Measurements from ENCODE around the gene SLC38A6. TPM values are rescaled to one million over a fixed set of nuclear protein-coding genes. Genes with fewer than 3 reads are reported as not detected.

SLC38A6 gene
- total and polyA plus RNA-seq, 2 of the 13 experiments (the other 11 are each of a cell fraction or from before 2014, with no cell fraction given), result 6.9 to 22.1 TPM

DNA sequence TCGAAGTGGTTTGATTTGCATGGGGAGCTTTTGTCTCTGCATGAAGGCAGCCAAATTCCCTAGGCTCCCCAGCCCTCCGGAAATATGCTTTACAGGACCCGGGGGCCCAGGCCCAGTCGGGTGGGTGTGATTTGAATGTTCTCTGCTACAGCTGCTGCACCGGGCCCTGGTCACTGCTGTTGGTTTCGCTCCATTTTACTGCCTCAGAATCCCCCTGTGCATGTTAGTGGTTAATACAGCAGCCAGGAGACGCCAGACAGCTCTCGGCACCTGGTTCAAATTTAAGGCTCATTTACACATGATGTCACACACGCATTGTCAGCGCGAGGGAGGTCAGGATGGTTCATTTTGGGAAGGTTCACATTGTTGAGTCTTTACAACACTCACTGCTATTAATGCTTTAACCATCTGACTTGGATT, 99.6 kb downstream of the SLC38A6 start:
- ATAC-seq (no peak), FAIRE-seq (no peak), DNase-seq (ENCODE audit: low spot score) (no peak)
- H3K4me2 ChIP-seq (ENCODE audit: low read depth, low read length), result no peak overlapping the region
- TF ChIP-seq ZNF782 (CRISPR knock-in tag; IDR thresholded peaks at IDR 0.05; ENCODE audit: borderline replicate concordance) (no peak), XBP1 (CRISPR knock-in tag; IDR thresholded peaks at IDR 0.05) (no peak), NR2F6 (IDR thresholded peaks at IDR 0.05) (no peak), NR2F6 (CRISPR knock-in tag; IDR thresholded peaks at IDR 0.05) (no peak), BHLHE40 (IDR thresholded peaks at IDR 0.05; ENCODE audit: low read length) (no peak), ZNF891 (CRISPR knock-in tag; IDR thresholded peaks at IDR 0.05) (no peak), JUNB (CRISPR knock-in tag; IDR thresholded peaks at IDR 0.05; ENCODE audit: borderline replicate concordance) (no peak), TBX2 (CRISPR knock-in tag; IDR thresholded peaks at IDR 0.05; ENCODE audit: borderline replicate concordance) (no peak), ZNF235 (CRISPR knock-in tag; IDR thresholded peaks at IDR 0.05; ENCODE audit: borderline replicate concordance) (no peak), ZNF253 (CRISPR knock-in tag; IDR thresholded peaks at IDR 0.05; ENCODE audit: borderline replicate concordance) (no peak), ZNF136 (CRISPR knock-in tag; IDR thresholded peaks at IDR 0.05; ENCODE audit: low read depth) (no peak), ZNF598 (CRISPR knock-in tag; IDR thresholded peaks at IDR 0.05; ENCODE audit: borderline replicate concordance) (no peak), HNRNPUL1 (IDR thresholded peaks at IDR 0.05; ENCODE audit: low read depth, low read length) (no peak), ZNF746 (CRISPR knock-in tag; IDR thresholded peaks at IDR 0.05) (no peak), IKZF4 (CRISPR knock-in tag; IDR thresholded peaks at IDR 0.05; ENCODE audit: borderline replicate concordance, low read depth, not compliant biosample characterization) (no peak), ZNF12 (CRISPR knock-in tag; IDR thresholded peaks at IDR 0.05) (no peak)
- TF ChIP-seq, protein P1, sequence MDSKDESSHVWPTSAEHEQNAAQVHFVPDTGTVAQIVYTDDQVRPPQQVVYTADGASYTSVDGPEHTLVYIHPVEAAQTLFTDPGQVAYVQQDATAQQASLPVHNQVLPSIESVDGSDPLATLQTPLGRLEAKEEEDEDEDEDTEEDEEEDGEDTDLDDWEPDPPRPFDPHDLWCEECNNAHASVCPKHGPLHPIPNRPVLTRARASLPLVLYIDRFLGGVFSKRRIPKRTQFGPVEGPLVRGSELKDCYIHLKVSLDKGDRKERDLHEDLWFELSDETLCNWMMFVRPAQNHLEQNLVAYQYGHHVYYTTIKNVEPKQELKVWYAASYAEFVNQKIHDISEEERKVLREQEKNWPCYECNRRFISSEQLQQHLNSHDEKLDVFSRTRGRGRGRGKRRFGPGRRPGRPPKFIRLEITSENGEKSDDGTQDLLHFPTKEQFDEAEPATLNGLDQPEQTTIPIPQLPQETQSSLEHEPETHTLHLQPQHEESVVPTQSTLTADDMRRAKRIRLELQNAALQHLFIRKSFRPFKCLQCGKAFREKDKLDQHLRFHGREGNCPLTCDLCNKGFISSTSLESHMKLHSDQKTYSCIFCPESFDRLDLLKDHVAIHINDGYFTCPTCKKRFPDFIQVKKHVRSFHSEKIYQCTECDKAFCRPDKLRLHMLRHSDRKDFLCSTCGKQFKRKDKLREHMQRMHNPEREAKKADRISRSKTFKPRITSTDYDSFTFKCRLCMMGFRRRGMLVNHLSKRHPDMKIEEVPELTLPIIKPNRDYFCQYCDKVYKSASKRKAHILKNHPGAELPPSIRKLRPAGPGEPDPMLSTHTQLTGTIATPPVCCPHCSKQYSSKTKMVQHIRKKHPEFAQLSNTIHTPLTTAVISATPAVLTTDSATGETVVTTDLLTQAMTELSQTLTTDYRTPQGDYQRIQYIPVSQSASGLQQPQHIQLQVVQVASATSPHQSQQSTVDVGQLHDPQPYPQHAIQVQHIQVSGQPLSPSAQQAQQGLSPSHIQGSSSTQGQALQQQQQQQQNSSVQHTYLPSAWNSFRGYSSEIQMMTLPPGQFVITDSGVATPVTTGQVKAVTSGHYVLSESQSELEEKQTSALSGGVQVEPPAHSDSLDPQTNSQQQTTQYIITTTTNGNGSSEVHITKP (CRISPR knock-in tag; IDR thresholded peaks at IDR 0.05; ENCODE audit: low read depth), result no peak
- TF ChIP-seq, protein P2, sequence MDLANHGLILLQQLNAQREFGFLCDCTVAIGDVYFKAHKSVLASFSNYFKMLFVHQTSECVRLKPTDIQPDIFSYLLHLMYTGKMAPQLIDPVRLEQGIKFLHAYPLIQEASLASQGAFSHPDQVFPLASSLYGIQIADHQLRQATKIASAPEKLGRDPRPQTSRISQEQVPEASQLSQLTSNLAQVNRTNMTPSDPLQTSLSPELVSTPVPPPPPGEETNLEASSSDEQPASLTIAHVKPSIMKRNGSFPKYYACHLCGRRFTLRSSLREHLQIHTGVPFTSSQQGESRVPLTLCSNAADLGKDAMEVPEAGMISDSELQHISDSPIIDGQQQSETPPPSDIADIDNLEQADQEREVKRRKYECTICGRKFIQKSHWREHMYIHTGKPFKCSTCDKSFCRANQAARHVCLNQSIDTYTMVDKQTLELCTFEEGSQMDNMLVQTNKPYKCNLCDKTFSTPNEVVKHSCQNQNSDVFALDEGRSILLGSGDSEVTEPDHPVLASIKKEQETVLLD (CRISPR knock-in tag; IDR thresholded peaks at IDR 0.05; ENCODE audit: low read depth), result no peak
- H3K79me2 ChIP-seq (ENCODE audit: insufficient read depth, low read length), result no peaks in the 10 kb centered on the region
- no peak overlapping the region for H2AFZ ChIP-seq (ENCODE audit: low read length)
- peaks cover 6% of the 10 kb centered on the region; the same call in 1 of the 2 replicates for H3K4me1 ChIP-seq (ENCODE audit: insufficient read depth, low read length)
- H3K36me3 ChIP-seq (replicated peaks in 1 of 2; ENCODE audit: control insufficient read depth in 1 of 2, insufficient read depth in 2 of 2, low read length in 2 of 2), result no peaks in the 10 kb centered on the region
- H3K4me3 ChIP-seq (replicated peaks in 1 of 3; ENCODE audit: insufficient read depth in 1 of 3, low read depth in 2 of 3, low read length in 3 of 3), result no peak overlapping the region
- in situ Hi-C loops (cut with HindIII; ENCODE audit: extremely low pct_ligation_motif_present, low pct_unique_long_range_greater_than_20kb), result no loop called here
- H3K9ac ChIP-seq (ENCODE audit: insufficient read depth, low read depth, low read length), result no peak overlapping the region
- WGBS (ENCODE audit: low lambda C conversion rate), result 95% methylated on average over 6 of the region's 11 CpGs
- H3K27ac ChIP-seq (ENCODE audit: extremely low read length, insufficient read depth, low read length), result no peak overlapping the region
- no peaks in the 10 kb centered on the region for H3K27me3 ChIP-seq (ENCODE audit: control insufficient read depth in 1 of 2, insufficient read depth in 2 of 2, low read length in 2 of 2)
- ChIA-PET CTCF (ENCODE audit: low intra/inter-chr PET ratio, low total read pairs) (no interaction called here), POLR2A (no interaction called here)
- H4K20me1 ChIP-seq (ENCODE audit: insufficient read depth, low read length), result no peaks in the 10 kb centered on the region
- BruUV-seq (replicated peaks), result no TSS peak
- H3K9me3 ChIP-seq (ENCODE audit: low read length), result no peaks in the 10 kb centered on the region
- intact Hi-C loops (cut with micrococcal nuclease; ENCODE audit: unreplicated experiment), result no loop called here

All from HepG2 (cell line).